Parathyroid adenoma (tissue), 2 donors: ENCODE measurements around the gene WFS1.

ENCODE experiments used
- H2AFZ ChIP-seq: fragments of 300-600 bp; sonication (generic); one replicate; pipeline ENCODE4 v1.7.0; 2017; ENCODE audit warnings: antibody characterized with exemption, mild to moderate bottlenecking
- H3K27ac ChIP-seq: fragments of 300-600 bp; sonication (generic); one replicate; pipeline ENCODE4 v1.7.0; 2017
- H3K27me3 ChIP-seq: fragments of 300-600 bp; sonication (generic); one replicate; pipeline ENCODE4 v1.7.0; 2017; ENCODE audit warnings: low read length; ENCODE audit not compliant: control insufficient read depth, insufficient read depth
- H3K36me3 ChIP-seq: fragments of 300-600 bp; sonication (generic); one replicate; pipeline ENCODE4 v1.7.0; 2017; ENCODE audit warnings: low read length; ENCODE audit not compliant: control insufficient read depth, insufficient read depth
- H3K4me1 ChIP-seq: fragments of 300-600 bp; sonication (generic); one replicate; pipeline ENCODE4 v1.7.0; 2017; ENCODE audit warnings: control low read depth
- H3K4me2 ChIP-seq: fragments of 300-600 bp; sonication (generic); one replicate; pipeline ENCODE4 v1.7.0; 2017; ENCODE audit warnings: low read length
- H3K4me3 ChIP-seq: fragments of 300-600 bp; sonication (generic); one replicate; pipeline ENCODE4 v1.7.0; 2017; ENCODE audit warnings: low read depth, low read length
- H3K79me2 ChIP-seq: fragments of 300-600 bp; sonication (generic); one replicate; pipeline ENCODE4 v1.7.0; 2017; ENCODE audit warnings: control low read depth
- H3K9ac ChIP-seq: fragments of 300-600 bp; sonication (generic); one replicate; pipeline ENCODE4 v1.7.0; 2017; ENCODE audit warnings: mild to moderate bottlenecking
- H3K9me3 ChIP-seq: fragments of 300-600 bp; sonication (generic); one replicate; pipeline ENCODE4 v1.7.0; 2017; ENCODE audit warnings: low read length; ENCODE audit not compliant: control insufficient read depth
- TF ChIP-seq, protein P1 (sequence below): fragments of 300-600 bp; sonication (generic); IDR thresholded peaks from one replicate; pipeline ENCODE4 v1.7.0; 2017; ENCODE audit warnings: antibody characterized with exemption, mild to moderate bottlenecking
- donor health status: primary hyperparathyroidism.

The WFS1 gene

DNA sequence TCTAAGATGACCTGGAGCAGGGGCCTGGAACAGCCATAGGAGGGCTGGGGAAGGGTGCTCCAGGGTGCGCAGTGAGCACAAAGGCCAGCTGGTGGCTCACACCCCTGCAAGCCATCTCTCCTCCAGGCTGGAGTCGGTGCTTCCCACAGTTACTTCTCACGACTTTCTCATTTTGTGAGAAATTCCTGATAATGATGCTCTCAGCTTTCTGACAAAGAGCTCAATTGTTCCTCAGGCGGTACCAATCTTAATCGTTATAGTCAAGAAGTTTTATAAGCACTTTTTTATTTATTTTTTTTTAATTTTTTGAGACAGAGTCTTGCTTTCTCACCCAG lies 11.7 kb upstream of the WFS1 start:
- no peaks in the 10 kb centered on the region for H3K9me3 ChIP-seq
- no peaks in the 10 kb centered on the region for H3K4me1 ChIP-seq
- TF ChIP-seq, protein P1, sequence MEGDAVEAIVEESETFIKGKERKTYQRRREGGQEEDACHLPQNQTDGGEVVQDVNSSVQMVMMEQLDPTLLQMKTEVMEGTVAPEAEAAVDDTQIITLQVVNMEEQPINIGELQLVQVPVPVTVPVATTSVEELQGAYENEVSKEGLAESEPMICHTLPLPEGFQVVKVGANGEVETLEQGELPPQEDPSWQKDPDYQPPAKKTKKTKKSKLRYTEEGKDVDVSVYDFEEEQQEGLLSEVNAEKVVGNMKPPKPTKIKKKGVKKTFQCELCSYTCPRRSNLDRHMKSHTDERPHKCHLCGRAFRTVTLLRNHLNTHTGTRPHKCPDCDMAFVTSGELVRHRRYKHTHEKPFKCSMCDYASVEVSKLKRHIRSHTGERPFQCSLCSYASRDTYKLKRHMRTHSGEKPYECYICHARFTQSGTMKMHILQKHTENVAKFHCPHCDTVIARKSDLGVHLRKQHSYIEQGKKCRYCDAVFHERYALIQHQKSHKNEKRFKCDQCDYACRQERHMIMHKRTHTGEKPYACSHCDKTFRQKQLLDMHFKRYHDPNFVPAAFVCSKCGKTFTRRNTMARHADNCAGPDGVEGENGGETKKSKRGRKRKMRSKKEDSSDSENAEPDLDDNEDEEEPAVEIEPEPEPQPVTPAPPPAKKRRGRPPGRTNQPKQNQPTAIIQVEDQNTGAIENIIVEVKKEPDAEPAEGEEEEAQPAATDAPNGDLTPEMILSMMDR, result no peak
- no peaks in the 10 kb centered on the region for H3K27me3 ChIP-seq
- H3K36me3 ChIP-seq, result no peaks in the 10 kb centered on the region
- H3K9ac ChIP-seq, result no peak overlapping the region
- H2AFZ ChIP-seq, result no peak overlapping the region
- H3K79me2 ChIP-seq, result no peaks in the 10 kb centered on the region
- no peak overlapping the region for H3K27ac ChIP-seq
- no peak overlapping the region for H3K4me2 ChIP-seq
- no peak overlapping the region for H3K4me3 ChIP-seq

DNA sequence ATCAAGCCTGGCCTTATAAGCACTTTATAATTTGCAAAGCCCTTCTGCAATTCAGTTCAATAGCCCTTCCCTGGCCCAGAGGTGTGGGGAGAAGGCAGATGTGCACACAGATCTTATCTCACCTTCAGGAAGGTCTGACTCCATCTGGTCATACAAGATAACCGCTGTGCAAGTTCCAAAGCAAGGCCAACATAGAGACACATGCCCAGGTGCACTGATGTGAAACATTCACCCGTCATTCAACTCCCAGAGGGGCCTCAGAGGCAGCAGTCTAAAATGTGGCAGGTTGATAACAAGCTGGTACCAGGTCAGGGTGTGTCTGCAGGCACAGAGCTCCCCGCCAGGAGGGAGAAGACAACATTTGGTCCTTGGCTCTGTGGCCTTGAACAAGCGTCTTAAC lies 10.9 kb upstream of the WFS1 start:
- no peak overlapping the region for H3K4me2 ChIP-seq
- H3K79me2 ChIP-seq, result no peaks in the 10 kb centered on the region
- H3K36me3 ChIP-seq, result no peaks in the 10 kb centered on the region
- TF ChIP-seq, protein P1, result no peak
- no peaks in the 10 kb centered on the region for H3K27me3 ChIP-seq
- no peak overlapping the region for H2AFZ ChIP-seq
- no peak overlapping the region for H3K27ac ChIP-seq
- H3K4me3 ChIP-seq, result no peak overlapping the region
- H3K4me1 ChIP-seq, result no peaks in the 10 kb centered on the region
- H3K9ac ChIP-seq, result no peak overlapping the region
- no peaks in the 10 kb centered on the region for H3K9me3 ChIP-seq

GRCh38 chr4:6259886-6260285 lies 9.8 kb upstream of the WFS1 start:
- H3K9me3 ChIP-seq, result no peaks in the 10 kb centered on the region

GRCh38 chr4:6262176-6262575 lies 7.5 kb upstream of the WFS1 start:
- H2AFZ ChIP-seq, result no peak overlapping the region
- TF ChIP-seq, protein P1, result no peak

More at GRCh38 chr4:6259886-6260285, 9.8 kb upstream of the WFS1 start:
- Histone ChIP-seq H3K27me3 (no peaks in the 10 kb centered on the region), H3K9ac (no peak overlapping the region), H2AFZ (no peak overlapping the region), H3K79me2 (no peaks in the 10 kb centered on the region), H3K36me3 (no peaks in the 10 kb centered on the region), H3K4me1 (no peaks in the 10 kb centered on the region), H3K4me3 (no peak overlapping the region), H3K27ac (no peak overlapping the region), H3K4me2 (no peak overlapping the region)
- TF ChIP-seq, protein P1, result no peak

GRCh38 chr4:6262847-6263487 lies 6.7 kb upstream of the WFS1 start:
- Histone ChIP-seq H3K27me3 (no peaks in the 10 kb centered on the region), H3K79me2 (no peaks in the 10 kb centered on the region), H3K9me3 (no peaks in the 10 kb centered on the region), H3K4me2 (no peak overlapping the region), H3K4me3 (no peak overlapping the region), H3K36me3 (no peaks in the 10 kb centered on the region), H3K9ac (no peak overlapping the region), H3K4me1 (no peaks in the 10 kb centered on the region), H3K27ac (no peak overlapping the region), H2AFZ (no peak overlapping the region)
- TF ChIP-seq, protein P1, result no peak

More at GRCh38 chr4:6262176-6262575, 7.5 kb upstream of the WFS1 start:
- H3K27ac ChIP-seq, result no peak overlapping the region
- H3K9me3 ChIP-seq, result no peaks in the 10 kb centered on the region
- H3K4me3 ChIP-seq, result no peak overlapping the region
- H3K4me1 ChIP-seq, result no peaks in the 10 kb centered on the region
- H3K9ac ChIP-seq, result no peak overlapping the region
- no peak overlapping the region for H3K4me2 ChIP-seq
- H3K36me3 ChIP-seq, result no peaks in the 10 kb centered on the region
- H3K79me2 ChIP-seq, result no peaks in the 10 kb centered on the region
- H3K27me3 ChIP-seq, result no peaks in the 10 kb centered on the region
